ENCODE data around the gene TTC3. TPM values are rescaled to one million over a fixed set of nuclear protein-coding genes. Genes with fewer than 3 reads are reported as not detected.

The TTC3 gene
- total and polyA plus RNA-seq, 2 of the 13 experiments (the other 11 are each of a cell fraction or from before 2014, with no cell fraction given), result 55.7 to 108 TPM

DNA sequence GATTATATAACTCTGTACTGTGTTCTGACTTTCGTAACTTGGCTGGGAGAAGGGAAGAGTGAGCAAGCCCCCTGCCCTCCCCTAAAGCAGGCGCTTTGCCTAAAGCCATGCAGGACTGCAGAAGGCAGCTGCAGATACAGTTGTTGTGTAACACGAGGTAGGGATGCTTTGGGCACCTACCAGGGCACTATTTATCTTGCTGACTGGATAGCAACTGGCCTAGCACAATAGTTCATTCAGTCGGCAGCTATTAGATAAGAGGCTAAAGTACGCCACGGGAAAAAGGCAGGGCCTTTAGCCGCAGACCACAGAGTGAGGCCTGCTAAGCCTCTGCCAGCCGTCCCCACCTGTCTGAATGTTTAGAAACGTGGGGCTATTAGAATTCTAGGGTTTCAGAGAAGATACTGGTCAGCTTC, 80.9 kb downstream of the TTC3 start (continued):
- TF ChIP-seq, protein P1, sequence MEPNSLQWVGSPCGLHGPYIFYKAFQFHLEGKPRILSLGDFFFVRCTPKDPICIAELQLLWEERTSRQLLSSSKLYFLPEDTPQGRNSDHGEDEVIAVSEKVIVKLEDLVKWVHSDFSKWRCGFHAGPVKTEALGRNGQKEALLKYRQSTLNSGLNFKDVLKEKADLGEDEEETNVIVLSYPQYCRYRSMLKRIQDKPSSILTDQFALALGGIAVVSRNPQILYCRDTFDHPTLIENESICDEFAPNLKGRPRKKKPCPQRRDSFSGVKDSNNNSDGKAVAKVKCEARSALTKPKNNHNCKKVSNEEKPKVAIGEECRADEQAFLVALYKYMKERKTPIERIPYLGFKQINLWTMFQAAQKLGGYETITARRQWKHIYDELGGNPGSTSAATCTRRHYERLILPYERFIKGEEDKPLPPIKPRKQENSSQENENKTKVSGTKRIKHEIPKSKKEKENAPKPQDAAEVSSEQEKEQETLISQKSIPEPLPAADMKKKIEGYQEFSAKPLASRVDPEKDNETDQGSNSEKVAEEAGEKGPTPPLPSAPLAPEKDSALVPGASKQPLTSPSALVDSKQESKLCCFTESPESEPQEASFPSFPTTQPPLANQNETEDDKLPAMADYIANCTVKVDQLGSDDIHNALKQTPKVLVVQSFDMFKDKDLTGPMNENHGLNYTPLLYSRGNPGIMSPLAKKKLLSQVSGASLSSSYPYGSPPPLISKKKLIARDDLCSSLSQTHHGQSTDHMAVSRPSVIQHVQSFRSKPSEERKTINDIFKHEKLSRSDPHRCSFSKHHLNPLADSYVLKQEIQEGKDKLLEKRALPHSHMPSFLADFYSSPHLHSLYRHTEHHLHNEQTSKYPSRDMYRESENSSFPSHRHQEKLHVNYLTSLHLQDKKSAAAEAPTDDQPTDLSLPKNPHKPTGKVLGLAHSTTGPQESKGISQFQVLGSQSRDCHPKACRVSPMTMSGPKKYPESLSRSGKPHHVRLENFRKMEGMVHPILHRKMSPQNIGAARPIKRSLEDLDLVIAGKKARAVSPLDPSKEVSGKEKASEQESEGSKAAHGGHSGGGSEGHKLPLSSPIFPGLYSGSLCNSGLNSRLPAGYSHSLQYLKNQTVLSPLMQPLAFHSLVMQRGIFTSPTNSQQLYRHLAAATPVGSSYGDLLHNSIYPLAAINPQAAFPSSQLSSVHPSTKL (CRISPR knock-in tag; IDR thresholded peaks at IDR 0.05), result peak; percentile 92
- TF ChIP-seq BORCS8-MEF2B (CRISPR knock-in tag; IDR thresholded peaks at IDR 0.05) (0 out of 2 replicates have a peak, but pooled peaks have one; percentile 47), CEBPG (CRISPR knock-in tag; IDR thresholded peaks at IDR 0.05) (peak; percentile 95), ZNF207 (IDR thresholded peaks at IDR 0.05; ENCODE audit: borderline replicate concordance) (no peak), ZNF205 (CRISPR knock-in tag; IDR thresholded peaks at IDR 0.05) (peak; percentile 61; the same call in 1 of the 2 replicates), ZSCAN25 (CRISPR knock-in tag; IDR thresholded peaks at IDR 0.05) (peak; percentile 40; the same call in 1 of the 2 replicates), GATAD2A (CRISPR knock-in tag; IDR thresholded peaks at IDR 0.05) (peak; percentile 94), ZFP36L1 (CRISPR knock-in tag; IDR thresholded peaks at IDR 0.05) (0 out of 2 replicates have a peak, but pooled peaks have one; percentile 38), TAF1 (CRISPR knock-in tag; IDR thresholded peaks at IDR 0.05) (no peak), ZBTB7B (CRISPR knock-in tag; IDR thresholded peaks at IDR 0.05) (peak; percentile 45; the same call in 1 of the 2 replicates), ZNF589 (CRISPR knock-in tag; conservative IDR thresholded peaks at IDR 0.05) (no peak)
- TF ChIP-seq, protein P2, sequence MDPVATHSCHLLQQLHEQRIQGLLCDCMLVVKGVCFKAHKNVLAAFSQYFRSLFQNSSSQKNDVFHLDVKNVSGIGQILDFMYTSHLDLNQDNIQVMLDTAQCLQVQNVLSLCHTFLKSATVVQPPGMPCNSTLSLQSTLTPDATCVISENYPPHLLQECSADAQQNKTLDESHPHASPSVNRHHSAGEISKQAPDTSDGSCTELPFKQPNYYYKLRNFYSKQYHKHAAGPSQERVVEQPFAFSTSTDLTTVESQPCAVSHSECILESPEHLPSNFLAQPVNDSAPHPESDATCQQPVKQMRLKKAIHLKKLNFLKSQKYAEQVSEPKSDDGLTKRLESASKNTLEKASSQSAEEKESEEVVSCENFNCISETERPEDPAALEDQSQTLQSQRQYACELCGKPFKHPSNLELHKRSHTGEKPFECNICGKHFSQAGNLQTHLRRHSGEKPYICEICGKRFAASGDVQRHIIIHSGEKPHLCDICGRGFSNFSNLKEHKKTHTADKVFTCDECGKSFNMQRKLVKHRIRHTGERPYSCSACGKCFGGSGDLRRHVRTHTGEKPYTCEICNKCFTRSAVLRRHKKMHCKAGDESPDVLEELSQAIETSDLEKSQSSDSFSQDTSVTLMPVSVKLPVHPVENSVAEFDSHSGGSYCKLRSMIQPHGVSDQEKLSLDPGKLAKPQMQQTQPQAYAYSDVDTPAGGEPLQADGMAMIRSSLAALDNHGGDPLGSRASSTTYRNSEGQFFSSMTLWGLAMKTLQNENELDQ (CRISPR knock-in tag; IDR thresholded peaks at IDR 0.05; ENCODE audit: borderline replicate concordance), result no peak
- TF ChIP-seq, protein P3, sequence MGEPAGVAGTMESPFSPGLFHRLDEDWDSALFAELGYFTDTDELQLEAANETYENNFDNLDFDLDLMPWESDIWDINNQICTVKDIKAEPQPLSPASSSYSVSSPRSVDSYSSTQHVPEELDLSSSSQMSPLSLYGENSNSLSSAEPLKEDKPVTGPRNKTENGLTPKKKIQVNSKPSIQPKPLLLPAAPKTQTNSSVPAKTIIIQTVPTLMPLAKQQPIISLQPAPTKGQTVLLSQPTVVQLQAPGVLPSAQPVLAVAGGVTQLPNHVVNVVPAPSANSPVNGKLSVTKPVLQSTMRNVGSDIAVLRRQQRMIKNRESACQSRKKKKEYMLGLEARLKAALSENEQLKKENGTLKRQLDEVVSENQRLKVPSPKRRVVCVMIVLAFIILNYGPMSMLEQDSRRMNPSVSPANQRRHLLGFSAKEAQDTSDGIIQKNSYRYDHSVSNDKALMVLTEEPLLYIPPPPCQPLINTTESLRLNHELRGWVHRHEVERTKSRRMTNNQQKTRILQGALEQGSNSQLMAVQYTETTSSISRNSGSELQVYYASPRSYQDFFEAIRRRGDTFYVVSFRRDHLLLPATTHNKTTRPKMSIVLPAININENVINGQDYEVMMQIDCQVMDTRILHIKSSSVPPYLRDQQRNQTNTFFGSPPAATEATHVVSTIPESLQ (CRISPR knock-in tag; conservative IDR thresholded peaks at IDR 0.05), result no peak
- TF ChIP-seq, protein P4, sequence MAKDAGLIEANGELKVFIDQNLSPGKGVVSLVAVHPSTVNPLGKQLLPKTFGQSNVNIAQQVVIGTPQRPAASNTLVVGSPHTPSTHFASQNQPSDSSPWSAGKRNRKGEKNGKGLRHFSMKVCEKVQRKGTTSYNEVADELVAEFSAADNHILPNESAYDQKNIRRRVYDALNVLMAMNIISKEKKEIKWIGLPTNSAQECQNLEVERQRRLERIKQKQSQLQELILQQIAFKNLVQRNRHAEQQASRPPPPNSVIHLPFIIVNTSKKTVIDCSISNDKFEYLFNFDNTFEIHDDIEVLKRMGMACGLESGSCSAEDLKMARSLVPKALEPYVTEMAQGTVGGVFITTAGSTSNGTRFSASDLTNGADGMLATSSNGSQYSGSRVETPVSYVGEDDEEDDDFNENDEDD (CRISPR knock-in tag; IDR thresholded peaks at IDR 0.05; ENCODE audit: borderline replicate concordance), result peak; percentile 42; the same call in 1 of the 2 replicates
- TF ChIP-seq, protein P5, sequence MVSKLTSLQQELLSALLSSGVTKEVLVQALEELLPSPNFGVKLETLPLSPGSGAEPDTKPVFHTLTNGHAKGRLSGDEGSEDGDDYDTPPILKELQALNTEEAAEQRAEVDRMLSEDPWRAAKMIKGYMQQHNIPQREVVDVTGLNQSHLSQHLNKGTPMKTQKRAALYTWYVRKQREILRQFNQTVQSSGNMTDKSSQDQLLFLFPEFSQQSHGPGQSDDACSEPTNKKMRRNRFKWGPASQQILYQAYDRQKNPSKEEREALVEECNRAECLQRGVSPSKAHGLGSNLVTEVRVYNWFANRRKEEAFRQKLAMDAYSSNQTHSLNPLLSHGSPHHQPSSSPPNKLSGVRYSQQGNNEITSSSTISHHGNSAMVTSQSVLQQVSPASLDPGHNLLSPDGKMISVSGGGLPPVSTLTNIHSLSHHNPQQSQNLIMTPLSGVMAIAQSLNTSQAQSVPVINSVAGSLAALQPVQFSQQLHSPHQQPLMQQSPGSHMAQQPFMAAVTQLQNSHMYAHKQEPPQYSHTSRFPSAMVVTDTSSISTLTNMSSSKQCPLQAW (CRISPR knock-in tag; IDR thresholded peaks at IDR 0.05), result peak; percentile 44; the same call in 1 of the 2 replicates
- TF ChIP-seq, protein P6, sequence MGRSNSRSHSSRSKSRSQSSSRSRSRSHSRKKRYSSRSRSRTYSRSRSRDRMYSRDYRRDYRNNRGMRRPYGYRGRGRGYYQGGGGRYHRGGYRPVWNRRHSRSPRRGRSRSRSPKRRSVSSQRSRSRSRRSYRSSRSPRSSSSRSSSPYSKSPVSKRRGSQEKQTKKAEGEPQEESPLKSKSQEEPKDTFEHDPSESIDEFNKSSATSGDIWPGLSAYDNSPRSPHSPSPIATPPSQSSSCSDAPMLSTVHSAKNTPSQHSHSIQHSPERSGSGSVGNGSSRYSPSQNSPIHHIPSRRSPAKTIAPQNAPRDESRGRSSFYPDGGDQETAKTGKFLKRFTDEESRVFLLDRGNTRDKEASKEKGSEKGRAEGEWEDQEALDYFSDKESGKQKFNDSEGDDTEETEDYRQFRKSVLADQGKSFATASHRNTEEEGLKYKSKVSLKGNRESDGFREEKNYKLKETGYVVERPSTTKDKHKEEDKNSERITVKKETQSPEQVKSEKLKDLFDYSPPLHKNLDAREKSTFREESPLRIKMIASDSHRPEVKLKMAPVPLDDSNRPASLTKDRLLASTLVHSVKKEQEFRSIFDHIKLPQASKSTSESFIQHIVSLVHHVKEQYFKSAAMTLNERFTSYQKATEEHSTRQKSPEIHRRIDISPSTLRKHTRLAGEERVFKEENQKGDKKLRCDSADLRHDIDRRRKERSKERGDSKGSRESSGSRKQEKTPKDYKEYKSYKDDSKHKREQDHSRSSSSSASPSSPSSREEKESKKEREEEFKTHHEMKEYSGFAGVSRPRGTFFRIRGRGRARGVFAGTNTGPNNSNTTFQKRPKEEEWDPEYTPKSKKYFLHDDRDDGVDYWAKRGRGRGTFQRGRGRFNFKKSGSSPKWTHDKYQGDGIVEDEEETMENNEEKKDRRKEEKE (IDR thresholded peaks at IDR 0.05), result no peak

All from HepG2 (cell line).